Activated CD4-positive, alpha-beta T cell treated with anti-CD3 and anti-CD28 coated beads, Interleukin-2, amount 50 U/mL, for 16 hours (primary cell): Measurements from ENCODE around the gene WDR41.
A peak's percentile ranks its signal among the peaks of the same experiment; 100 is the strongest.
"Not testable (repeated sequence)": the region's sequence is repeated elsewhere in the genome, so short reads cannot be mapped to it uniquely, and the experiment has no call there.

ENCODE experiments used
- DNase-seq: peaks from one replicate; pipeline ENCODE4 v3.0.0-alpha.2; 2020

The WDR41 gene

DNA sequence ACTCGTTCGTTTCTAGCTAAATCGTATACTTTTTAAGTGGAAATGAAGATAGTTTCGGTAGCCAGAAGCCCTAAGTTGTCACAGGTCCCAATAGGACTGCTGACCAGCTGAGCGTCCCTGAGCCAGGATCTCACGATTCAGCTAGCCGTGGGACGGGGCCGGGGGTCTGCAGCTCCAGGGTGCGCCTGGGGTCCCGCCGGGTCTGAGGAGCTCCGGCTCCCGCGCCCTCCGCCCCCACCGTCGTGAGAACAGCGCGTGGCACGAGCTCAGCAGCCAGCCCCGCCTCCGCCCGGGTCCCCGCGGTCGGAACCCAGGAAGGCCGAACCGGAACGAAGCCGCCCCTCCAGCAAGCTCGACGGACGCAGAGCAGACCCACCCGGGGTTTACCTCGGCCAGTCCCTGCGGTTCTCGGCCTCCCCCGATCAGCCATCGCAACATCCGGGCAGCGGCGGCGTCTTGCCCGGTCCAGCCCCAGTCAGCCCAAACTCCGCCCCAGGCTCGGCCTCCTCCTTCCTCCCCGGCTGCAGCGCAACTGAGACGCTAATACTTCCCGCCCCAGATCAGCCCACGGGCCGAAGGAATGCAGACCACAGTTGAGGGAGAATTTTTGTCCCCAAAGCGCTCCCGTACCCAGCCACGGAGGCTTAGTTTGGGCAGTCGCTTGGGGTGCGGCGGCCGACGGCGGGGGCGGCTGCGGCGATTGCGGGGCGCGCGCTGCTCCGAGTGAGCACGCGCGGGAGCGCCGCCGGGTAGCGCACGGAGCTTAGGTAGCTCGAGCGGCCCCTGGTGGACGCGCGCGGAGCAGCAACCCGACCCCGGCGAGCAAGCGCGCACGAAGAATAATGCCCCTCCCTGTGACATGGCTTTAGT is at the start of gene WDR41:
Gene WDR41, minus strand, starts transcription at position 534 of the 870 bp plus-strand sequence. Its CDS starts 96 bp downstream, at position 438.
- DNase-seq: peak; percentile 88

GRCh38 chr5:77531297-77531696 is 39.2 kb upstream of the WDR41 start:
- DNase-seq: no peak

GRCh38 chr5:77518304-77518703 is 26.2 kb upstream of the WDR41 start:
- DNase-seq: no peak

DNA sequence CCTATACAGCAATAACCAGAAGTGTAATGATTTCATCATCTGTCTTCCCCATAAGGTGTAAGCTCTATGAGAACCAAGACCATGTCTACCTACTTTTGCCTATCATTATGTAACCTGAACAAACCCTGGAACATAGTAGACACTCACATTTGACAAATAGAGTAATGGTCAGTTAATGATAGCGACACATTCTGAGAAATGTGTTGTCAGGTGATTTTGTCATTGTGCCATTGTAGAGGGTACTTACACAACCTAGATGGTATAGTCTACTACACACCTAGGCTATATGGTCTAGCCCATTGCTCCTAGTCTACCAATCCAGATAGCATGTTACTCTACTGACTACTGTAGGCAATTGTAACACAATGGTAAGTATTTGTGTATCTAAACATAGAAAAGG is 22.3 kb upstream of the WDR41 start:
- no peak for DNase-seq

GRCh38 chr5:77513321-77513720 is 21.2 kb upstream of the WDR41 start:
- DNase-seq: no peak

DNA sequence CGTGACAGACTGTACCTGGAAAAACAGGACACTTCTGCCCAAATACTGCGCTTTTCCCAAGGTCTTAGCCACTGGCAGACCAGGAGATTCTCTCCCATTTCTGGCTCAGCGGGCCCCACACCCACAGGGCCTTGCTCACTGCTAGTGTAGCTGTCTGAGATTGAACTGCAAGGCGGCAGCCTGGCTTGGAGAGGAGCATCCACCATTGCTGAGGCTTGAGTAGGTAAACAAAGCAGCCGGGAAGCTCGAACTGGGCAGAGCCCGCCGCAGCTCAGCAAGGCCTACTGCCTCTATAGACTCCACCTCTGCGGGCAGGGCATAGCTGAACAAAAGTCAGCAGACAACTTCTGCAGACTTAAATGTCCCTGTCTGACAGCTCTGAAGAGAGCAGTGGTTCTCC is 9.0 kb upstream of the WDR41 start:
- DNase-seq: not testable (repeated sequence)

DNA sequence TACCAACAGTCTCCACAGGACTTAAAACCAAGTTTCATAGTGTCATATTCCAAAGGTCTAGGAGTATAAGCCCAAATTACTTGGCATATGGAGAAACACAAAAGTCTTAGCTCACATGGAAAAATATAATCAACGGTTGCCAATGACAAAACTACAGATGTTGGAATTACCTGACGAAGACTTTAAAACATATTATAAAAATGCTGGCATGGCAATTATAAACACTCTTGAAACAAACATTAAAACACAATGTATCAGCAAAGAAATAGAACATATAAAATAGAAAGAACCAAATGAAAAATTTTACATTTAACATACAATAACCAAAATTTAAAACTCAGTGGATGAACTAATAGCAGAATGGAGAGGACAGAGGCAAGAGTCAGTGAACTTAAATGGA is 7.9 kb upstream of the WDR41 start:
- no peak for DNase-seq

DNA sequence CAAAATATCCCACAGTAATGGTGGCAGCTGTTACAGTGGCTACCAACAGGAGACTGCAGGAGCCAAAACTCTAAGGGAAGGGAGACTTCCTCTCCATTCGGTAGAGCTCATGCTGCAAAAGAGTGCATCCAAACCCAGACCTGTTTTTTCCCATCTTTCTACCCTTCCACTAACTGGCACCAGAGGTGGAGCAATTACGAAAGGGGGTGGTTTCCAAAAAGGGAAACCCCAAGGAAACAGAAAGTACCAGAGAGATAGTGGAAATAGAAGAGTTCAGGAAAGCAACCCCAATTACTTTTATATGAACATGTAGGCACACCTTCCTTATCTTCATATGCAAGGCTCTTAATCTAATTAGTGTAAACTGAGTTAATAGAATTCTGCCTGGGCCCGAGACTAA is 7.3 kb upstream of the WDR41 start:
- DNase-seq: no peak

DNA sequence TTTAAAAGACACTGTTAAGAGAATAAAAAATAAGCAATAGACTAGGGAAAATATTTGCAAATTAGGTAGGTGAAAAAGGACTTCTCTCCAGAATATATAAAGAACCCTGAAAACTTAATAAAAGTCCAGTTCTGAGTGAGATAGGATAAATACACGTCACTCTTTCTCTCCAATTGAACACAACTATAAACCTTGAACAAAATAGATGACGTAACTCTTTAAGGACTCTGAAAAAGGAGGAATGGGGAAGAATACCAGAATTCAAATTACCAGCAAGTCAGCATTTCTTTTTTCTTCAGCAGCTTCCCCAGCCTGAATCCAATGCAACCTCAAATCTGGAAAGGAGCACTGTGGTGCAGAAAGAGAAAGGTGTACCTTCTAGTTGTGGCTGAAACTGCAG is 6.8 kb upstream of the WDR41 start:
- no peak for DNase-seq

DNA sequence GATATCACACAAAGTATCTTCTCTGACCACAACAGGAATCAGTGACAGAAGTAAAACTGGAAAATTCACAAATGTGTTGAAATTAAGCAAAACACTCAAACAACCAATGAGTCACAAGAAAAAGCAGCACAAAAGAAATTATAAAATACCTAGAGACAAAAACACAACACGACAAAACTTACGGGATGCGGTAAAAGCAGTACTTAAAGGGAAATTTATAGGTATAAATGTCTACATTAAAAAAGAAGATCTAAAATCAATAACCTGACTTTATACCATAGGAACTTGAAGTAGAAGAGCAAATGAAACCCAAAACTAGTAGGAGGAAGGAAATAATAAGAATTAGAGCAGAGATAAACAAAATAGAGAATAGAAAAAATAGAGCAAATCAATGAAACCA is 2.8 kb upstream of the WDR41 start:
- DNase-seq: no peak

DNA sequence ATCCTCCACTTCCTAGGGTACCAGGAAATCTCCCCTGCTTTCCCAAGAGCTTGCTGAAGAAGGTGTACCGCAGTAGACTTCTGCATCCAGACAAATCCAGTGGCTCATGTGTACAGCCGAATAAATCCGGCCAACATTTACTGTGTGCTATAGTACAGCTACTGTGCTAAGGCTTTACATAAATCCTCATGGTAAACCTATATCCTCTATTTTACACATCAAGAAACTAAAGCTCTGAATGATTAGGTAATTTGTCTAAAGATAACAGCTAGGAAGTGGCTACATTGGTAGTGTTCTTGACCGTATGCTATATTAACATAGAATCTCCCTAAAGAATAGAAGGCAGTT is 511 bp upstream of the WDR41 start:
- no peak for DNase-seq

GRCh38 chr5:77490741-77491344 is 1.3 kb downstream of the WDR41 start:
- DNase-seq: peak; percentile 20

GRCh38 chr5:77486344-77486962 is 5.7 kb downstream of the WDR41 start:
- no peak for DNase-seq

- no peak for DNase-seq
Observed at GRCh38 chr5:77483682-77484081, 8.4 kb downstream of the WDR41 start.

DNA sequence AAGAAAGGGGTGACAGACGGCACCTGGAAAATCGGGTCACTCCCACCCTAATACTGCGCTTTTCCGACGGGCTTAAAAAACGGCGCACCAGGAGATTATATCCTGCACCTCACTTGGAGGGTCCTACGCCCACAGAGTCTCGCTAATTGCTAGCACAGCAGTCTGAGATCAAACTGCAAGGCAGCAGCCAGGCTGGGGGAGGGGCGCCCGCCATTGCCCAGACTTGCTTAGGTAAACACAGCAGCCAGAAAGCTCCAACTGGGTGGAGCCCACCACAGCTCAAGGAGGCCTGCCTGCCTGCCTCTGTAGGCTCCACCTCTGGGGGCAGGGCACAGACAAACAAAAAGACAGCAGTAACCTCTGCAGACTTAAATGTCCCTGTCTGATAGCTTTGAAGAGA is 17.1 kb downstream of the WDR41 start:
- DNase-seq: not testable (repeated sequence)

DNA sequence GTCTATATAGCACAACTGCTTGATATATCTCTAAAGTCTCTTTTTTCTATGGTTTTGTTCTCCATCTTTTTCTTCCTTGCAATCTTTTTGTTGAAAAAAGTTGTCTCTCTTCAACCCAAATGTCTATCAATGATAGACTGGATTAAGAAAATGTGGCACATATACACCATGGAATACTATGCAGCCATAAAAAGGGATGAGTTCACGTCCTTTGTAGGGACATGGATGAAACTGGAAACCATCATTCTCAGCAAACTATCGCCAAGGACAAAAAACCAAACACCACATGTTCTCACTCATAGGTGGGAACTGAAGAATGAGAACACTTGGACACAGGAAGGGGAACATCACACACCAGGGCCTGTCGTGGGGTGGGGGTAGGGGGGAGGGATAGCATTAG is 23.2 kb downstream of the WDR41 start:
- DNase-seq: not testable (repeated sequence)

- no peak for DNase-seq
Observed at GRCh38 chr5:77463905-77464304, 28.2 kb downstream of the WDR41 start.

- DNase-seq: no peak
Observed at GRCh38 chr5:77461287-77461686, 30.8 kb downstream of the WDR41 start.

GRCh38 chr5:77454123-77454522 is 38.0 kb downstream of the WDR41 start:
- DNase-seq: no peak

DNA sequence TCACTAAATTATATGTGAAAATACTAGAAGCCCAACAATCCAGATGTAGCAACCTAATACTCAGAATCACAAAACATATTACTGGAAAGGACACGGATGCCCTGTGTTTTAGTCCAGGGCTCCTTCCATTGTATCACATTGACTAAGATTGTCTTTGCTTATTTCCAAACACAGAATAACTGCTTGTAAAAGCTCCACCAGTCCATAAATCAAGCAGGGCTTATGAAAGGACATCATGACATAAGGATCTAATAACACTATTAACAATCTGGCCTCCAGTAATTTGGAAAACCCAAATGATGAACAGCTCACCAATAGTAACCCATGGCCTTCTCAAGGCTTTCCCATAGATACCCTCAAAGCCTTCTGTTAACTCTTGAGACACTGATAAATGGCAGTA is 39.8 kb downstream of the WDR41 start:
- no peak for DNase-seq

GRCh38 chr5:77449981-77450380 is 42.1 kb downstream of the WDR41 start:
- DNase-seq: no peak

DNA sequence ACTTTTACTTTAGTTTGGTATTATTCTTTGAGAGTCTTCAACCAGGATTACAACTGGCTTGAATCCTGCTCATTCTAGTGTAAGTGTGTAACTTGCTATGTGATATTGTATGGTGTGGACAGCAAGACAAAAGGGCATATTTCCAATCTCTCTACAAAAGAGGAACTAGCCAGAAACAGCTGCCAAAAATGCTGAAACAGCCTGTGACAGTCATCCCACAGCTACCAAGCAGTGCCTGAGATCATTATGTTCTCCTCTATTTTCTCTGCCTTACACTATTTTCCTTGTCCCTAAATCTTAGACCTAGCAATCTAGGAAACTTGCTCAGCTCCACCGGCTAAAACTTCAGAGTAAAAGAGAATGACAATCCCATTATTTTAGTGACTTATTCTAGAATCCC is 42.8 kb downstream of the WDR41 start:
- DNase-seq: no peak

- DNase-seq: no peak
Observed at GRCh38 chr5:77448831-77449230, 43.3 kb downstream of the WDR41 start.

GRCh38 chr5:77444356-77444755 is 47.8 kb downstream of the WDR41 start:
- DNase-seq: no peak
